H9 (cell line): Measurements from ENCODE around the gene CBLL1. TPM values are rescaled to one million over a fixed set of nuclear protein-coding genes. Genes with fewer than 3 reads are reported as not detected.

Experiments used
- DNase-seq: peaks from one replicate; pipeline ENCODE4 v3.0.0-alpha.2; 2017
- H2AFZ ChIP-seq: one replicate; pipeline ENCODE4 v1.6.1; 2013; ENCODE audit warnings: mild to moderate bottlenecking, low read length, control low read depth, moderate library complexity
- H2AK5ac ChIP-seq: 2 replicates; pipeline ENCODE4 v1.6.1; 2013; ENCODE audit warnings: low read length, control low read depth, mixed read lengths; ENCODE audit not compliant: insufficient read length
- H2BK120ac ChIP-seq: one replicate; pipeline ENCODE4 v1.6.1; 2013; ENCODE audit warnings: low read depth, mild to moderate bottlenecking, low read length, control low read depth, inconsistent platforms; ENCODE audit not compliant: poor library complexity, severe bottlenecking
- H2BK12ac ChIP-seq: 2 replicates; pipeline ENCODE4 v1.6.1; 2013; ENCODE audit warnings: low read length, control low read depth, mixed read lengths, low read depth; ENCODE audit not compliant: insufficient read length
- H2BK15ac ChIP-seq: 2 replicates; pipeline ENCODE4 v1.6.1; 2013; ENCODE audit warnings: low read depth, low read length, control low read depth
- H2BK20ac ChIP-seq: one replicate; pipeline ENCODE4 v1.6.1; 2013; ENCODE audit warnings: low read depth, mild to moderate bottlenecking, low read length, control low read depth, inconsistent platforms; ENCODE audit not compliant: poor library complexity, severe bottlenecking
- H2BK5ac ChIP-seq: 2 replicates; pipeline ENCODE4 v1.6.1; 2013; ENCODE audit warnings: low read length, control low read depth, mixed read lengths; ENCODE audit not compliant: insufficient read length
- H3K14ac ChIP-seq: 2 replicates; pipeline ENCODE4 v1.6.1; 2013; ENCODE audit warnings: low read length, control low read depth; ENCODE audit not compliant: insufficient read depth
- H3K18ac ChIP-seq: 2 replicates; pipeline ENCODE4 v1.6.1; 2013; ENCODE audit warnings: low read depth, mild to moderate bottlenecking, mixed read lengths, low read length, control low read depth; ENCODE audit not compliant: insufficient read length
- H3K23ac ChIP-seq: 2 replicates; pipeline ENCODE4 v1.6.1; 2013; ENCODE audit warnings: low read length, control low read depth, mixed read lengths, low read depth; ENCODE audit not compliant: insufficient read length
- H3K23me2 ChIP-seq: 2 replicates; pipeline ENCODE4 v1.6.1; 2013; ENCODE audit warnings: low read depth, mild to moderate bottlenecking, mixed read lengths, low read length, control low read depth; ENCODE audit not compliant: insufficient read length, poor library complexity, severe bottlenecking
- H3K27ac ChIP-seq: 2 replicates; pipeline ENCODE4 v1.5.1; 2013; ENCODE audit warnings: low read length, control low read depth, mixed read lengths, low read depth; ENCODE audit not compliant: insufficient read length
- H3K27me3 ChIP-seq: 2 replicates; pipeline ENCODE4 v1.6.1; 2013; ENCODE audit warnings: low read length, control low read depth, inconsistent platforms; ENCODE audit not compliant: insufficient read depth
- H3K4ac ChIP-seq: 2 replicates; pipeline ENCODE4 v1.6.1; 2013; ENCODE audit warnings: low read depth, mild to moderate bottlenecking, control low read depth, inconsistent platforms, low read length, moderate library complexity
- H3K4me1 ChIP-seq: 2 replicates; pipeline ENCODE4 v1.6.1; 2013; ENCODE audit warnings: low read length, control low read depth, inconsistent platforms; ENCODE audit not compliant: insufficient read depth
- H3K4me2 ChIP-seq: 2 replicates; pipeline ENCODE4 v1.6.1; 2013; ENCODE audit warnings: low read length, control low read depth, mixed read lengths; ENCODE audit not compliant: insufficient read length, insufficient read depth
- H3K56ac ChIP-seq: 2 replicates; pipeline ENCODE4 v1.6.1; 2013; ENCODE audit warnings: low read depth, mild to moderate bottlenecking, mixed read lengths, low read length, control low read depth; ENCODE audit not compliant: insufficient read length
- H3K79me1 ChIP-seq: 2 replicates; pipeline ENCODE4 v1.6.1; 2013; ENCODE audit warnings: low read depth, mild to moderate bottlenecking, moderate library complexity, low read length, control low read depth, inconsistent platforms; ENCODE audit not compliant: insufficient read depth, poor library complexity, severe bottlenecking
- H3K79me2 ChIP-seq: 2 replicates; pipeline ENCODE4 v1.6.1; 2013; ENCODE audit warnings: low read length, control low read depth, inconsistent platforms; ENCODE audit not compliant: insufficient read depth
- H3K9ac ChIP-seq: 2 replicates; pipeline ENCODE4 v1.6.1; 2013; ENCODE audit warnings: low read length, control low read depth, mixed read lengths; ENCODE audit not compliant: insufficient read length; ENCODE audit errors: extremely low read depth
- H3K9me3 ChIP-seq: one replicate; pipeline ENCODE4 v1.6.1; 2013; ENCODE audit warnings: low read depth, low read length, inconsistent platforms; ENCODE audit not compliant: control insufficient read depth
- H3T11ph ChIP-seq: one replicate; pipeline ENCODE4 v1.6.1; 2013; ENCODE audit warnings: mild to moderate bottlenecking, low read length, control low read depth, inconsistent platforms
- H4K20me1 ChIP-seq: one replicate; pipeline ENCODE4 v1.6.1; 2013; ENCODE audit not compliant: control insufficient read depth, insufficient read length, insufficient read depth
- H4K5ac ChIP-seq: 2 replicates; pipeline ENCODE4 v1.6.1; 2013; ENCODE audit warnings: low read depth, mild to moderate bottlenecking, mixed read lengths, low read length, control low read depth; ENCODE audit not compliant: insufficient read length
- H4K8ac ChIP-seq: replicated peaks from 2 replicates; pipeline ENCODE4 v1.6.1; 2013; ENCODE audit warnings: low read length, control low read depth, mixed read lengths, low read depth; ENCODE audit not compliant: insufficient read length
- H4K91ac ChIP-seq: 2 replicates; pipeline ENCODE4 v1.6.1; 2013; ENCODE audit warnings: low read depth, mild to moderate bottlenecking, moderate library complexity, mixed read lengths, low read length, control low read depth; ENCODE audit not compliant: insufficient read length
- H3K27ac Mint-ChIP-seq, 3 experiments: 2 replicates in 2 of 3; 3 replicates in 1 of 3; pipeline ENCODE4 v1.8.0; 2020 to 2021; ENCODE audit warnings: mixed read lengths in 3 of 3, mild to moderate bottlenecking in 1 of 3, moderate library complexity in 1 of 3
- H3K27me3 Mint-ChIP-seq: 2 replicates; pipeline ENCODE4 v1.8.0; 2021; ENCODE audit warnings: low read depth, mild to moderate bottlenecking, moderate library complexity, mixed read lengths
- H3K36me3 Mint-ChIP-seq, 3 experiments: 2 replicates in 2 of 3; 3 replicates in 1 of 3; pipeline ENCODE4 v1.8.0; 2020 to 2021; ENCODE audit warnings: low read depth in 3 of 3, mixed read lengths in 3 of 3; ENCODE audit not compliant: insufficient read depth in 1 of 3
- H3K4me1 Mint-ChIP-seq, 2 experiments: 2 replicates each; pipeline ENCODE4 v1.8.0; 2020; ENCODE audit warnings: mixed read lengths in 2 of 2
- H3K4me3 Mint-ChIP-seq, 2 experiments: 2 replicates in 1 of 2; 3 replicates in 1 of 2; pipeline ENCODE4 v1.8.0; 2020 to 2021; ENCODE audit warnings: mild to moderate bottlenecking in 2 of 2, mixed read lengths in 2 of 2, moderate library complexity in 1 of 2
- H3K9me3 Mint-ChIP-seq, 2 experiments: 2 replicates in 1 of 2; 3 replicates in 1 of 2; pipeline ENCODE4 v1.8.0; 2020; ENCODE audit warnings: mild to moderate bottlenecking in 2 of 2, mixed read lengths in 2 of 2, moderate library complexity in 1 of 2
- CTCF ChIP-seq: fragments of 200-600 bp; sonication (generic); conservative IDR thresholded peaks from 3 replicates; pipeline ENCODE4 v1.8.0; 2021; ENCODE audit warnings: antibody characterized with exemption, mild to moderate bottlenecking
- whole genome bisulfite sequencing: extraction: QIAGEN DNeasy Blood & Tissue Kit; methylation state at CpG from one replicate; pipeline ENCODE4 v1.1.7; 2013; ENCODE audit warnings: missing lambda C conversion rate, low lambda C conversion rate, mixed read lengths; ENCODE audit not compliant: insufficient read length; ENCODE audit errors: extremely low coverage; 5-methylcytosine and 5-hydroxymethylcytosine counted together
- total RNA-seq: library from RNA; stranded (reverse); gene quantifications from 2 replicates; pipeline ENCODE4 v1.2.1, GENCODE V29; 2021

Gene CBLL1
- total RNA-seq, 1 experiment from 2014 or later: 32.2 TPM

GRCh38 chr7:107694386-107694785 lies 49.6 kb upstream of the CBLL1 start:
- no peak overlapping the region for H3K9ac ChIP-seq
- no peak overlapping the region for H2BK5ac ChIP-seq
- TF ChIP-seq CTCF: no peak
- no peak overlapping the region for H3K56ac ChIP-seq
- H3K79me2 ChIP-seq: no peaks in the 10 kb centered on the region
- no peak overlapping the region for H3K27ac ChIP-seq
- no peaks in the 10 kb centered on the region for H3K23me2 ChIP-seq
- no peak overlapping the region for H3T11ph ChIP-seq
- H3K36me3 Mint-ChIP-seq: no peaks in the 10 kb centered on the region
- no peaks in the 10 kb centered on the region for H3K9me3 ChIP-seq
- no peak overlapping the region for H3K18ac ChIP-seq
- no peak overlapping the region for H3K4me2 ChIP-seq
- H2AFZ ChIP-seq: no peak overlapping the region
- no peak overlapping the region for H2BK15ac ChIP-seq
- no peak overlapping the region for H4K5ac ChIP-seq
- no peak overlapping the region for H4K8ac ChIP-seq
- H3K4ac ChIP-seq: no peak overlapping the region
- H3K27me3 ChIP-seq: no peaks in the 10 kb centered on the region
- H3K4me1 ChIP-seq: peaks cover 11% of the 10 kb centered on the region; the same call in 1 of the 2 replicates
- no peak overlapping the region for H3K4me3 Mint-ChIP-seq
- no peak overlapping the region for H3K23ac ChIP-seq
- no peaks in the 10 kb centered on the region for H3K79me1 ChIP-seq
- no peak overlapping the region for H2AK5ac ChIP-seq
- no peaks in the 10 kb centered on the region for H3K9me3 Mint-ChIP-seq
- H4K20me1 ChIP-seq: no peaks in the 10 kb centered on the region
- no CpG with 5 or more reads among the region's 5 CpGs for WGBS
- H3K27ac Mint-ChIP-seq: no peak overlapping the region; a peak in 2 of 7 replicates
- H2BK12ac ChIP-seq: no peak overlapping the region
- peaks cover 20 to 33% of the 10 kb centered on the region in 2 experiments for H3K4me1 Mint-ChIP-seq
- H3K14ac ChIP-seq: no peak overlapping the region
- H2BK120ac ChIP-seq: no peak overlapping the region
- no peak overlapping the region for H2BK20ac ChIP-seq
- H4K91ac ChIP-seq: no peak overlapping the region
- peaks cover 1% of the 10 kb centered on the region; the same call in 1 of the 2 replicates for H3K27me3 Mint-ChIP-seq
- DNase-seq: no peak
